GM18498 (cell line): Measurements from ENCODE around the gene PGK1.
"Not testable (repeated sequence)": the region's sequence is repeated elsewhere in the genome, so short reads cannot be mapped to it uniquely, and the experiment has no call there.

ENCODE experiments used
- ATAC-seq: cut with Tn5 transposase; IDR thresholded peaks from one replicate; pipeline ENCODE4 v1.9.1; 2021; ENCODE audit warnings: mild to moderate bottlenecking, moderate library complexity; ENCODE audit not compliant: unreplicated experiment

PGK1 gene

DNA sequence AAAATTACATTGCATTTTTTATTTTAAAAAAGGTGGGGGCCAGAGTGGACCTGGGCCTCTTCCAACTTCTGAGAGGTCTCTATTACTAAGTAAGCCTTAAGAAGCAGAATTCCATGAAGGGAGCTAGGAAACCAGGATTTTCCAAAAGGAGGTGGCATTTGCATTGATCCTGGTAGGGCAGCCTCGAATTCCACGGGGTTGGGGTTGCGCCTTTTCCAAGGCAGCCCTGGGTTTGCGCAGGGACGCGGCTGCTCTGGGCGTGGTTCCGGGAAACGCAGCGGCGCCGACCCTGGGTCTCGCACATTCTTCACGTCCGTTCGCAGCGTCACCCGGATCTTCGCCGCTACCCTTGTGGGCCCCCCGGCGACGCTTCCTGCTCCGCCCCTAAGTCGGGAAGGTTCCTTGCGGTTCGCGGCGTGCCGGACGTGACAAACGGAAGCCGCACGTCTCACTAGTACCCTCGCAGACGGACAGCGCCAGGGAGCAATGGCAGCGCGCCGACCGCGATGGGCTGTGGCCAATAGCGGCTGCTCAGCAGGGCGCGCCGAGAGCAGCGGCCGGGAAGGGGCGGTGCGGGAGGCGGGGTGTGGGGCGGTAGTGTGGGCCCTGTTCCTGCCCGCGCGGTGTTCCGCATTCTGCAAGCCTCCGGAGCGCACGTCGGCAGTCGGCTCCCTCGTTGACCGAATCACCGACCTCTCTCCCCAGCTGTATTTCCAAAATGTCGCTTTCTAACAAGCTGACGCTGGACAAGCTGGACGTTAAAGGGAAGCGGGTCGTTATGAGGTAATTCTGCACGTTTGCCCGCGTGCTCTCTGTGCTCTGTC, at the start of gene PGK1:
Gene PGK1 (plus strand): TSS at position 626 of the 824 bp plus-strand sequence. CDS start 93 bp downstream, at position 719.
- ATAC-seq: peak; percentile 97

DNA sequence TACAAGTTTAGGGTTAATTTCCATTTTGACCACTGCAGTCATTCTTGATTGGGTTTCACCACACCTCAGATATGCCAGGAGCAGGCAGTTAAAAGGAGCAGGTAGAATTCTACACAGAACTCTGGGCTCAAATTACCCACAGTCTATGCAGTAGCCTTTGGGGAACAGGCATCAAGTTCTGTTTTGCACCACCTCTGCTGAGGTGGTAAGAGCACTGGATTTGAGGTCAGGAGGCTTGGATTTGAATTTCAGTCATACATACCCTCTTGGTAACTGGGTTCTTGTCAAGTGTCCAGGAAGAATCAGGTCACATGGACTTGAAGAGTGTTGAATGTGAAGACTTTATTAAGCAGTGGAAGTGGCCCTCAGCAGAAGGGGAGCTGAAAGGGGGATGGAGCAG, 40.4 kb upstream of the PGK1 start:
- no peak for ATAC-seq

DNA sequence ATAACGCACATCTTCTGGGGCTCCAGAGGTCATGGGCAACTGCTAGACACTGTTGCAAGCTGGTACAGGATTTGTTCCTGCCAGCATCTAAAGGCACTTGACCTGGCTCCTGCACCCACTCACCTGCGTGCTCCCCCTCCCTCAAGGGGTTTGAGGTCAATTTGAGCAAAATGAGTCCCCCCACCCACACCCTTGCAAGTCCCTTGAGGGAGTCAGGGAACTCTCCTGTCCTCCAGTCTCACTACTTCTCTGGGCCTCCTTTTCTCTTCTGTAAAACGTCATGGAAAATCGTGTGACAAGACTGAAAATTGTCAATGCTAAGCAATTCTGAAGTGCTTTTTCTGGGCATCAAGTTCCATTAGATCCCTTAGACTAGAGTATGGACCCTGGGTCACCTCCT, 39.9 kb upstream of the PGK1 start:
- no peak for ATAC-seq

DNA sequence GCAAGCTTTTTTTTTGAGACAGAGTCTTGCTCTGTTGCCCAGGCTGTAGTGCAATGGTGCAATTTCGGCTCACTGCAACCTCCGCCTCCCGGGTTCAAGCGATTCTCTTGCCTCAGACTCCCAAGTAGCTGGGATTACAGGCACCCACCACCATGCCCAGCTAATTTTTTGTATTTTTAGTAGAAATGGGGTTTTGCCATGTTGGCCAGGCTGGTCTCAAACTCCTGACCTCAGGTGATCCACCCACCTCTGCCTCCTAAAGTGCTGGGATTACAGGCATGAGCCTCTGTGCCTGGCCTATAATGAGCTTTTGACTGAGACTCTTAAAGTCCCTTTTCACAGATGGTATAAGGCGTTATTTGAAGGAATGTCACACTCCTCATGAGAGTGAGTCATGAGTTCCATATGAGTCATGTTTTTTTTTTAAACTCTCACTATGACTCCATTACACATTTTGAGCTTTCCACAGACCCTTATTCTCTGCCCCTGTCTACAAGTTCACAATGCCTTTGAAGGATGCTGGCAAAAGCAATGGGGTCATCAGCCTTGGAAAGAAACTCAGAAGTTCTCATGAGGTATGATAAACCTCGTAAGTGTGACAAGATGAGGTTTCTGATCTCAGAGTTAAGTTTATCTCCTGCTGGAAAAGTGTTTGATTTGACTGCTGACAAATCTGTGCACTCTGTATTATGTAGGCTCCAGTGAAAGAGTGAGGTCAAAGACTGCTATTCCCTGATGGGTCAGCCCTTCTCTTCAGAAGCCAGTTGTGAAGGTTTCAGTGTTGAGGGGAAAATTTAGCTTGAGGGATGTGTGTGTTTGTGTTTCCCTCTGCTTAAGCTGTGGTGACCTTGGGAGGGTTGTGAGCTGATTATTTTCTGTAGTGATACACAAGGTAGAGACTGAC, 39.1 kb upstream of the PGK1 start:
- peak; percentile 84 for ATAC-seq

DNA sequence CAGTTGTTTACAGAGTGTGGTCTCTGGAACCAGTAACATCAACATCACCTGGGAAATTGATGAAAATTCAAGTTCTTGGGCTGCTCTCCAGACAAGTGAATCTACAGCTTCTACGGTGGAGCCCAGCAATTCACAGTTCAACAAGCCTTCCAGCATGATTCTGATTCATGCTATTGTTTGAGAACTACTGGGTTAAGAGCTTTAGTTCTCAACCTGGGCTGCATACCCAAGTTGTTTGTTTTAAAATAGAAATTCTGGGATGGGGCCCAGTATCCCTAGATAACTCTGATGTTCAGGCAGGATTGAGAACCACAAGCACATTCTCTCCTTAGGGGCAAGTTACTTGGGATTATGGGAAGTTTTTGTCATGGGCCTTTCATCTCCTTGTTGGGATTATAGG, 37.9 kb upstream of the PGK1 start:
- no peak for ATAC-seq

DNA sequence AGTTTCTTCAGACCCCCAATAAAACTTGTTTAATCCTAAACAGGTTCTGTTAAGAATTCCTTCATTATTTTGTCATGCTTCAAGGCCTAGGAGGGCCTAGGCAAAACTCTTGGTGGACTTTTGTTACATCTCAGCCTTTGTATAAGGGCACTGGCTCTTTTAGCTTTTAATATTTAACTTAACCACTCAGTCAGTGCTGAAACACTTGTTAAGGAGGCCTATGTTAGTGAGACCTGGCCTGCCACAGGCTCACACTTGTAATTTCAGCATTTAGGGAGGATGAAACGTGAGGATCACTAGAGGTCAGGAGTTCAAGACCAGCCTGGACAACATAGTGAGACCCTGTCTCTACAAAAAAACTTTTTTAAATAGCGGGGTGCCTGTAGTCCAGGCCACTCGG, 32.7 kb upstream of the PGK1 start:
- no peak for ATAC-seq

DNA sequence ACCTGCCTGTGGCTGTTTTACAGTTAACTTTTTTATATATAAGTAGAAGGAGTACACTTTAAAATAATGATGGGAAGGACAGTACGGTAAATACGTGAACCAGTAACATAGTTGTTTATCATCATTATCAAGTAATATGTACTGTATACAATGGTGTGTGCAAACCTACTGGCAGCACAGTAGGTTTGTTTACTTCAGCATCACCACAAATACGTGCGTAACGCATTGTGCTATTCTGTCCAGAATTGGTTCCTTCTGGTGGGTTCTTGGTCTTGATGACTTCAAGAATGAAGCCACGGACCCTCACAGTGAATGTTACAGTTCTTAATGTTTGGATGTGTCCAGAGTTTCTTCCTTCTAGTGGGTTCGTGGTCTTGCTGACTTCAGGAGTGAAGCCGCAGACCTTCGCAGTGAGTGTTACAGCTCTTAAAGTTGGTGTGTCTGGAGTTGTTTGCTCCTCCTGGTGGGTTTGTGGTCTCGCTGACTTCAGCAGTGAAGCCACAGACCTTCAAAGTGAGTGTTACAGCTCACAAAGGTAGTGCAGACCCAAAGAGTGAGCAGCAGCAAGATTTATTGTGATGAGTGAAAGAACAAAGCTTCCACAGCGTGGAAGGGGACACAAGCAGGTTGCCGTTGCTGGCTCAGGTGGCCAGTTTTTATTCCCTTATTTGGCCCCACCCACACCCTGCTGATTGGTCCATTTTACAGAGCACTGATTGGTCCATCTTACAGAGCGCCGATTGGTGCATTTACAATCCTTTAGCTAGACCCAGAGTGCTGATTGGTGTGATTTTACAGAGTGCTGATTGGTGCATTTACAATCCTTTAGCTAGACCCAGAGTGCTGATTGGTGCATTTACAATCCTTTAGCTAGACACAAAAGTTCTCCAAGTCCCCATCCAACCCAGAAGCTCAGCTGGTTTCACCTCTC, 30.6 kb upstream of the PGK1 start:
- ATAC-seq: not testable (repeated sequence)

DNA sequence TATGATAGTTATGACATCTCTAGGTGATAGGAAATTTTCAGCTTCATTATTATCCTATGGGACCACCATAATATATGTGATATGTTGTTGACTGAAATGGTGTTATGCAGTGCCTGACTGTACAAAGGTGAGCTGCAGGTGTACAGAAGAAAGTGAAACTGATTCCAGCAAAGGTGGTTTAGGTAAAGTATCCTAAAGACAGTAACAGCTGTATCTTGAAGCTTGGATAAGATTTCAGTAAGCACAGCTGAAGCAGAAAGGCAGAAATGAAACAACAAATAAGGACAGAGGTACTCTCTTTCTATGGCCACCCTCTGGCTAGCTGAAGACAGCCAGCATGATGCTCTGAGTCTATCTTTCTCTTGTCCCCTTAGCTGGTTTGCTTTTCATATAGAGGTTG, 30.0 kb upstream of the PGK1 start:
- ATAC-seq: peak; percentile 51

DNA sequence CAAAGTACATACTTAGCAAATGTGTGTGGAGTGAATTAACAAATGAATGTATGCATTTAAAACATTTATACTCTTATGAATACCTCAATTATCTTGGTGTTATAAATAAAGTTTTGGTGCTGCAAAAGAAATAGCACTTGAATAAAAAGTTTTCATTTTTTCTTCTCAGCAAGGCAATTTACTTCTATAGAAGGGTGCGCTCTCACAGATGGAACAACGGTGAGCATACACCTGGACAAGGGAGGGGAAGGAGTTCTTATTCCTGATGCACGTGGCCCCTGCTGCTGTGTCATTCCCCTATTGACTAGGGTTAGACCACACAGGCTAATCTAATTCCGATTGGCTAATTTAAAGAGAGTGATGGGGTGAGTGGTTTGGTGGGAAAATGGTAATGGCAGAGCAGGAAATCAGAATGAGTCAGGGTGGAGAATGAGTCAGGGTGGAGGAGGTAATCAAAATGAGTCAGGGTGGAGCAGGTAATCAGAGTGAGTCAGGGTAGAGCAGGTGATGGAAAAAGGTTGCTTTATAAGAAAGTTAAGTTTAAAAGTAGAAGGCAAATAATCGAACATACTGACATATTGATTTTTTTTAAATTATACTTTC, 28.2 kb upstream of the PGK1 start:
- ATAC-seq: no peak

DNA sequence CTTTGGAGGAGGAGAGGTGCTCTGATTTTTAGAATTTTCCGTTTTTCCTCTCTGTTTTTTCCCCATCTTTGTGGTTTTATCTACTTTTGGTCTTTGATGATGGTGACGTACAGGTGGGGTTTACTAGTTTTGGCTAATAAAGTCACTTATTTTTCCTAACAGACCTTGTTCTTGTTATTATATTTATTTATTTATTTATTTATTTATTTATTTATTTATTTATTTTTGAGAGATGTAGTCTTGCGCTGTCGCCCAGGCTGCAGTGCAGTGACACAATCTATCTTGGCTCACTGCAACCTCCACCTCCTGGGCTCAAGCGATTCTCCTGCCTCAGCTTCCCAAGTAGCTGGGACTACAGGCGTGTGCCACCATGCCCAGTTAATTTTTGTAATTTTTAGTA, 22.6 kb upstream of the PGK1 start:
- ATAC-seq: not testable (repeated sequence)

DNA sequence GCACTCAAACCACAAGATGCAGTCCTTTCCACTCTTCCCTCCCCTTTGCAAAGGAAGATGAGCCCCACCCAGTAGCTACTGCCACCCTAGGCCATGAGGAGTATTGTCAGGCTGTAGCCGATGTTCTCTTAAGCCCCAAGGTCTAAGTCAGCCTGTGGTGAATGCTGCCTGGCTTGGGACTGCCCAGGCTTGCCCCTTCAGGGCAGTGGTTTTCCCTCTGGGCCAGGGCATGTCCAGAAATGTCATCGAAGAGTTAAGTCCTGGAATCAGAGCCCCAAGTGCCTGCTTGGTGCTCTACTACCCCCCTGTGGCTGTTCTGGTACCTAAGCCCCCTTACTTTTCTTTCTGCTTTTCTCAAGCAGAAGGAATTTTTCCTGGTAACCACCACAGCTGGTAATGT, 11.8 kb upstream of the PGK1 start:
- peak; percentile 94 for ATAC-seq

DNA sequence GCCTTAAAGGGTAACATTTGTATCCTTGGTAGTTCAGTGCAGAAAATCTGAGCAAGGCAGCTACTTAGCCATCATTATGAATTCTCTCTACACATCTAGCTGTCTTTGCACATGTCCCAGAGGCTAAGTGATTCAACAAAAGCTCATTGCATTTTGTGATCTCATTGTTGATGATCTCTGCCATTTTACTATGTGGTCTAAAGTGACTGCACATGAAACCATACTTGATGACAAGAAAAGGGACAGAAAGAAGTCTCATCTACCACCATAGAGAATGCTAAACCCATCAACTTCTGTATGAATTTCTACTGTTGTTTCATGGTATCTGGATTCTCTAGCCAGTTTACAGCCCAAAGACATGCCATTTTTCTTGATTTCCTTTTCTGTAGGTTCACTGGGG, 5.9 kb upstream of the PGK1 start:
- ATAC-seq: no peak

DNA sequence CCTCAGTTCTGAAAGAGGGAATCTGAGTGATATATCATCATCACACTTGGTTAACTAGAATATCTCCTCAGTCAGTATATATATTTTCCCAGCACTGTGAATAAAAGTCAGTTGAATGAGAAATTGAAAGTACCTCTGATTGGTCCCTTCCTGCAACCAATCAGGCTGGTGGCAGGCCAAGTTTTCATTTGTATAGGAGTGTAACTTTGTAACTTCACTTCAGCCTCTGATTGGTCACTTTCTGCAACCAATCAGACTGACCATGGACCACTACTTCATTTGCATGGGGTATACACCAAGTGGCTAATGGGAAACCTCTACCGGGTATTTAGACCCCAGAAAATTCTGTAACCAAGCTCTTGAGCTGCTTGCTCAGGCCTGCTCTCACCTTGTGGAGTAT, 2.0 kb upstream of the PGK1 start:
- no peak for ATAC-seq

DNA sequence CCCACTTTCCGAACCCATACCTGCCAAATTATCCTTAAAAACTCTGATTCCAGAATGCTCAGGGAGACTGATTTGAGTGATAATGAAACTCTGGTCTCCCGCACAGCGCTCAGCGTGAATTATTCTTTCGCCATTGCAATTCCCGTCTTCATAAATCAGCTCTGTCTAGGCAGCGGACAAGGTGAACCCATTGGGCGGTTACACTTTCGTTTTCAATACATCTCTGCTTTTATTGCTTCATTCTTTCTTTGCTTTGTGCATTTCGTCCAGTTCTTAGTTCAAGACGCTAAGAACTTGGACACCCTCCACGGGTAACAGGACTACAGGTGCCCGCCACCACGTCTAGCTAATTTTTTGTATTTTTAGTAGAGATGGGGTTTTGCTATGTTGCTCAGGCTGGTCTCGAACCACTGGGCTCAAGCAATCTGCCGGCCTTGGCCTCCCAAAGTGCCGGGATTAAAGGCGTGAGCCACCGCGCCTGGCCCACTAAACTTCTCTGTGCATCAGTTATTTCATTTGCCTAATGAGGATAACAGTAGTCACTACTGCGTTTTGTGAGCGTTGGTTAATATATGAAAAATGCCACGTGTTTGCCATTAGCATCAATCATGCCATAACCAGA, 936 bp upstream of the PGK1 start:
- ATAC-seq: no peak

DNA sequence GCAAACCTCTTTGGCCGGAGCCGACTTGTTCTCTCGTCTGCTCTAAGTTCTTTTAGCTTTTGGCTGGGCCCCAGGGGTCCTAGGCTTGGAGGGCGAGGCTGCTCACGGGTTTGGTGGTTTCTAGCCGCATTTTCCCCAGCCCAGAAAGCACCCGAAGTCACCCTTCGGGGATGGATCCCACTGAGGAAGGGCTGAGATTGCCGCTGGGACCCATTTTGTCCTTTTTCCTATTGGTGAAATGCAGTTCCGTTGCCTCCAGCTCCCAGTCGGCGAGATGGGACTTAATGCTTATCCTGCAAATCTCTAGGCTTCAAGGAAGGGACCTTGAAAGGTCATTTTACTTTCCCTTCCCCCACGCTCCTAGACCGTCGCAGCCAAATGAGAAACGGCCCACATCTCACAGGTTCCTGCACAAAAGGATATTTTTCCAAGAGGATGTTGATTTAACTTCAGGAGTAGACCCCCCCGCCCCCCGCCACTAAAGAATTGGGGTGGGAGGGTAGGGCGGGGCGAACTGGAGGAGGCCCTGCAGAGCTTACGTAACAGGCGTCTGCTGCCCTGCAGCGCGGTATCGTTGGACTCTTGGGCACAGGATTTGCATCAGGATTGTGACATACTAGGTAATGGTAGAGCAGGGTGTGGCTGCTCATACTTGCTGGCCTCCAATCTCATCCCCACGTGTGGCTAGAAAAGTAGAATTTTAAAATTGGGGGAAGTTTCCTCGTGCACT, 564 bp downstream of the PGK1 start:
- no peak for ATAC-seq

DNA sequence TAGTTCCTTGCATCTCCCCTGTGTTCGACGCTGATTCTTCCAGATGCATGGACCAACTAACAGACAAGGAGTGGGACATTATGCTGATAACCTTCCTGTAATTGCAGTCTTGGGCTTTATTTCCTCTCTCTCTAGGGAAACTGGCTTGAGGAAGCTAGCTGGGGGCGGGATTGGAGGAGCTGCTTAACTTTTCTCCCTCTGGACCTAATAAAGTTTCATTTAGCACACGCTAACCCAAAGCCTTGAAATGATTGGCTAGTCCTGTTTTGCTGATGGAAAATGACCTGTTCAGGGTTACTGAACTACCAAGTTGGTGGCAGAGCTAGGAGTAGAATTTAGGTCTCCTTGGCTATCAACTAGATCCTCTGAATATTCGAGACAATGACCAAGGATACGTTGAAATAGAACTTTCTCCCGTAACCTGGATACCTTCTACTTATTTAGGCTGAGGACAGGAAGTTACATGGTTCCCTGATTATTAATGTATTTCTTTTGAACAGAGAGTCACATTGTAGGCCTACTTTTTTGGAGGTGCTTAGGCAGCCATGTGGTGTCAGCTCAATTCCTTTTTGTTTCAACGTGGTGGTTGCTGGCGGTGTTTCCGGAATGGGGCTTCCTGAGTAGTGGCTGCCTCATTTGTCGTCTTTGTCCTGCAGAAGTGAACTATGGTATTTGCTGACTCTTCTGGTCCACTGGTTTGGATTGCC, 2.0 kb downstream of the PGK1 start:
- no peak for ATAC-seq

DNA sequence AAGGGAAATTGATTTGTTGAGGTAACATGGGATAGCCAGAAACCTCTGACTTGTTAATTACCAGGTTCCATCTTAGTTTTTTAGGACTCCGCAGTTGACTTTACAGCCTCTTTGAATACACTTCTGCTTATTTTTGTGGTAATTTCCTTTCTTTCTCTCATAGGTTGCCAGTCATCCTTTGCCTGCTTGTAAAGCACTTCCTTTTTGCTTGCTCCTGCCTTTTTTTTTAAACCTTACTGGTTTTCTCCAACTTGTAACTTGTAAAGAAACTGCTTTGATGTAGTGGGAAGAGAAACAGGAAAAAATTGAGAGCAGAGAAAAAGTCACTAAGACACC, 2.6 kb downstream of the PGK1 start:
- ATAC-seq: no peak

DNA sequence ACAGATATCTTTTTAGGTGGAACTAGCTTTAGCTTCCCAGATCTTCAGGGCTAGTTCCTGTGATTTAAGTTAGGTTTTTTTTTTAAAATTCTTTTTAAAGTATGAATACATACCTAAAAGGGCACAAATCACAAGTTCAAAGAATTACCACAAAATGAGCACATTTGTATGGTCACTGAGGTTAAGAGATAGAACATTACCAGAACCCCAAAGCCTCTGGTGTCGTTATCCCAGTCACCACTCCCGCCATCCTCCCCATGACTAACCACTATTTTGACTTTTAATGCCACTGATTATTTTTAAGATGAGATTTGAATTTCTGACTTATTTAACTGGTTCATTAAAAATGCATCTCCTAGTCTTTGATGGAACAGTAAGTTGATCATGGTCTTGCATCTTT, 5.4 kb downstream of the PGK1 start:
- ATAC-seq: no peak
